ENCODE results near the gene VCAM1. TPM values are rescaled to one million over a fixed set of nuclear protein-coding genes. Genes with fewer than 3 reads are reported as not detected.

The VCAM1 gene
- total RNA-seq, 2 experiments from 2014 or later = not detected

DNA sequence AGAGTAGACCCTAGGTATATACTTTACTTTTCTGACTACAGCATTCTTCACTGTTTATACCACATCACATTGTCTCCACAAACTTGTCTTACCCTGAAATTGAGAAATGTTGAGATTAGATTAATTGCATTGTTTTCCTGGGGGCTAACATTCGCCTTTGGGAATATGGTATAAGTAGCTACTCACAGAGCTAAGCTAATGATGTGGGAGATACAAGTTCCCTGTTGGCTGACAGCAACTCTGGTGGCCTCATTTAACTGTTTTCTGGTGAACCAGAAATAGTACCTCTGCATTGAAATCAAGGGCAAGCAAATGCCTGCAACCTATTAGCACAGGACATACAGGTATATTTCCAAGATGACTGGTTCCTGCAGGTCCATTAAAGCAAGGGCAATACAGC lies 13.2 kb upstream of the VCAM1 start:
- POLR2A ChIA-PET = no interaction called here
- H3K9me2 ChIP-seq (ENCODE audit: insufficient read depth, low read length) = no peaks in the 10 kb centered on the region
- BruUV-seq (replicated peaks) = no TSS peak
- H3K4me1 ChIP-seq (ENCODE audit: insufficient read depth, low read length, poor library complexity, severe bottlenecking) = no peaks in the 10 kb centered on the region
- H3K79me2 ChIP-seq (ENCODE audit: insufficient read depth, low read depth, low read length) = no peaks in the 10 kb centered on the region
- H4K20me1 ChIP-seq (ENCODE audit: insufficient read depth, low read length) = no peaks in the 10 kb centered on the region
- H2AFZ ChIP-seq (ENCODE audit: low read length) = no peak overlapping the region
- no peak overlapping the region for H3K4me2 ChIP-seq (ENCODE audit: low read length)
- CTCF ChIA-PET (ENCODE audit: unreplicated experiment) = no interaction called here
- DNase-seq (ENCODE audit: low spot score) = no peak
- no peaks in the 10 kb centered on the region for H3K9me3 ChIP-seq (ENCODE audit: low read length)
- TF ChIP-seq EZH2phosphoT487 (IDR thresholded peaks at IDR 0.05; ENCODE audit: borderline replicate concordance, low read depth, low read length) (no peak), CTCF (conservative IDR thresholded peaks at IDR 0.05; ENCODE audit: low read length) (no peak)
- intact Hi-C loops (cut with micrococcal nuclease; ENCODE audit: unreplicated experiment) = no loop called here
- H3K36me3 ChIP-seq (ENCODE audit: insufficient read depth, low read length) = no peaks in the 10 kb centered on the region
- H3K27ac ChIP-seq (ENCODE audit: low read depth, low read length, poor library complexity, severe bottlenecking) = no peak overlapping the region
- no peak overlapping the region for H3K4me3 ChIP-seq (ENCODE audit: low read depth, low read length, poor library complexity, severe bottlenecking)

- Histone ChIP-seq H3K27ac (ENCODE audit: low read depth, low read length, poor library complexity, severe bottlenecking) (no peak overlapping the region), H3K36me3 (ENCODE audit: insufficient read depth, low read length) (no peaks in the 10 kb centered on the region), H3K4me3 (ENCODE audit: low read depth, low read length, poor library complexity, severe bottlenecking) (no peak overlapping the region), H2AFZ (ENCODE audit: low read length) (no peak overlapping the region), H3K9me2 (ENCODE audit: insufficient read depth, low read length) (no peaks in the 10 kb centered on the region), H3K79me2 (ENCODE audit: insufficient read depth, low read depth, low read length) (no peaks in the 10 kb centered on the region), H3K4me2 (ENCODE audit: low read length) (no peak overlapping the region), H3K4me1 (ENCODE audit: insufficient read depth, low read length, poor library complexity, severe bottlenecking) (no peaks in the 10 kb centered on the region), H3K9me3 (ENCODE audit: low read length) (no peaks in the 10 kb centered on the region), H4K20me1 (ENCODE audit: insufficient read depth, low read length) (no peaks in the 10 kb centered on the region)
- ChIA-PET POLR2A (no interaction called here), CTCF (ENCODE audit: unreplicated experiment) (no interaction called here)
- TF ChIP-seq EZH2phosphoT487 (IDR thresholded peaks at IDR 0.05; ENCODE audit: borderline replicate concordance, low read depth, low read length) = no peak
- no peak for TF ChIP-seq CTCF (conservative IDR thresholded peaks at IDR 0.05; ENCODE audit: low read length)
- intact Hi-C loops (cut with micrococcal nuclease; ENCODE audit: unreplicated experiment) = no loop called here
- no peak for DNase-seq (ENCODE audit: low spot score)
- no TSS peak for BruUV-seq (replicated peaks)
Observed at GRCh38 chr1:100706856-100707255, 12.7 kb upstream of the VCAM1 start.

DNA sequence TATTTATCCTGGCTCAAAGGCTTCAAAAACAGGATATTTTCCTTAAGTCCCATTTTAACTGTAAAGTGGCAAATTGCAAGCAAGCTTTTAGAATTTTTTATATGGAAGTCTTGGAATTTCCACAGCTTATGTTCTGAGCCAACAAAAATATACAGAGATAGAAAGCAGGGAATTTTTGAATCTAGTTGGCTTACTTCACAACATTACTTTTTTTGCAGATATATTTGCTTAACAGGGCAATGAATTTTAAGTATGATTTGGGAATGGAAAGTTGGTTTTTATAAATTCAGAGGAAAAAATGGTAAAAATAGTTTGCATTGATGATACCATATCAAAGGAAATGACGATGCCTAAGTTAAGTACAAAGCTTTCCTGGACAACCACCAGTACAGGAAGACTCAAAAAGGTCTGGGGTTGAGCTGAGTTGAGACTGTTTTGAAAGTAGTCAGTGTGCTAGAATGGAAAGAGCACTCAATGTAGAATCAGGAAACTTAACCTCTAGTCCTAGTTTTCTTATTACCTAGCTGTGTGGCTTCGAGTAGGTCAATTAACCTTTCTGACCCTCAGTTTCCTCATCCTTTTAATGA lies 11.0 kb upstream of the VCAM1 start:
- Histone ChIP-seq H3K27ac (ENCODE audit: low read depth, low read length, poor library complexity, severe bottlenecking) (no peak overlapping the region), H3K79me2 (ENCODE audit: insufficient read depth, low read depth, low read length) (no peaks in the 10 kb centered on the region), H3K36me3 (ENCODE audit: insufficient read depth, low read length) (no peaks in the 10 kb centered on the region), H3K4me3 (ENCODE audit: low read depth, low read length, poor library complexity, severe bottlenecking) (no peak overlapping the region), H3K4me2 (ENCODE audit: low read length) (no peak overlapping the region), H4K20me1 (ENCODE audit: insufficient read depth, low read length) (no peaks in the 10 kb centered on the region), H3K9me3 (ENCODE audit: low read length) (no peaks in the 10 kb centered on the region), H3K9me2 (ENCODE audit: insufficient read depth, low read length) (no peaks in the 10 kb centered on the region), H3K4me1 (ENCODE audit: insufficient read depth, low read length, poor library complexity, severe bottlenecking) (no peaks in the 10 kb centered on the region), H2AFZ (ENCODE audit: low read length) (no peak overlapping the region)
- CTCF ChIA-PET (ENCODE audit: unreplicated experiment) = no interaction called here
- no TSS peak for BruUV-seq (replicated peaks)
- intact Hi-C loops (cut with micrococcal nuclease; ENCODE audit: unreplicated experiment) = no loop called here
- no peak for TF ChIP-seq EZH2phosphoT487 (IDR thresholded peaks at IDR 0.05; ENCODE audit: borderline replicate concordance, low read depth, low read length)
- no peak for TF ChIP-seq CTCF (conservative IDR thresholded peaks at IDR 0.05; ENCODE audit: low read length)
- POLR2A ChIA-PET = interaction anchor here (0.5 kb wide), 1 partner anchor 1552 kb away, joined by 3 read pairs; no protein-coding TSS in a partner anchor
- DNase-seq (ENCODE audit: low spot score) = no peak

Measured in OCI-LY7 (cell line).